Esophagus muscularis mucosa (tissue), 4 donors: ENCODE results near the gene SPATA18. TPM values are rescaled to one million over a fixed set of nuclear protein-coding genes. Genes with fewer than 3 reads are reported as not detected.

ENCODE experiments used
- DNase-seq: peaks from one replicate; pipeline ENCODE4 v3.0.0-alpha.2; 2017; ENCODE audit errors: extremely low spot score
- H3K27ac ChIP-seq, 4 donors: fragments of 200-600 bp; sonication (generic); replicated peaks in 1 of 4; 1 replicate in 3 of 4; 2 replicates in 1 of 4; pipeline ENCODE4 v1.5.1; 2016 to 2019; ENCODE audit warnings: mild to moderate bottlenecking in 1 of 4
- H3K27me3 ChIP-seq, 4 donors: fragments of 200-600 bp; sonication (generic); one replicate each; pipeline versions ENCODE4 v1.5.1 to v1.6.0; 2016 to 2019
- H3K36me3 ChIP-seq, 4 donors: fragments of 200-600 bp; sonication (generic); one replicate each; pipeline ENCODE4 v1.5.1; 2016 to 2019
- H3K4me1 ChIP-seq, 4 donors: fragments of 200-600 bp; sonication (generic); one replicate each; pipeline ENCODE4 v1.5.1; 2016 to 2019
- H3K4me3 ChIP-seq, 4 donors: fragments of 200-600 bp; sonication (generic); 1 replicate in 2 of 4; 2 replicates in 2 of 4; pipeline ENCODE4 v1.5.1; 2016 to 2019; ENCODE audit warnings: mild to moderate bottlenecking in 4 of 4, moderate library complexity in 1 of 4
- H3K9me3 ChIP-seq, 4 donors: fragments of 200-600 bp; sonication (generic); 1 replicate in 3 of 4; 2 replicates in 1 of 4; pipeline ENCODE4 v1.5.1; 2016 to 2019
- CTCF ChIP-seq, 3 experiments: fragments of 200-600 bp in 2 of 3; fragments of 450-650 bp in 1 of 3; sonication (generic) in 2 of 3; IDR thresholded peaks; one replicate each; pipeline ENCODE4 v1.5.1; 2017 to 2019; ENCODE audit warnings: antibody characterized with exemption in 3 of 3, mild to moderate bottlenecking in 2 of 3, moderate library complexity in 1 of 3
- EP300 ChIP-seq: sonication (generic); formaldehyde crosslinking; IDR thresholded peaks from one replicate; pipeline ENCODE4 v1.6.1; 2017; ENCODE audit warnings: antibody characterized with exemption
- POLR2A ChIP-seq: fragments of 450-650 bp; IDR thresholded peaks from one replicate; pipeline ENCODE4 v1.6.1; 2017; ENCODE audit warnings: antibody characterized with exemption, moderate library complexity, mild to moderate bottlenecking, low read depth
- POLR2AphosphoS5 ChIP-seq, 2 donors: sonication (generic); formaldehyde crosslinking; IDR thresholded peaks; one replicate each; pipeline ENCODE4 v1.6.1; 2017; ENCODE audit warnings: antibody characterized with exemption in 2 of 2
- WGBS: methylation state at CpG from one replicate; pipeline ENCODE4 v1.1.5; 2018; 5-methylcytosine and 5-hydroxymethylcytosine counted together
- intact Hi-C: fragments of 100-400 bp; cut with DNase I; formaldehyde crosslinking; loops from one replicate; pipeline ENCODE4 v1.15.1; 2023
- total RNA-seq, 4 donors: library from RNA; depleted of rRNA; stranded (reverse); fragments of >200 nt; gene quantifications; one replicate each; pipeline versions ENCODE4 v1.1.0 to v1.2.1, GENCODE V29; 2016

SPATA18 gene
- total RNA-seq, 4 donors from 2014 or later, result 3.2 to 7.5 (median 5.4) TPM

- peaks cover 4 to 16% (median 7%) of the 10 kb centered on the region in 4 donors for H3K4me1 ChIP-seq
- DNase-seq, result no peak
- peaks cover 0 to under 1% (median 0%) of the 10 kb centered on the region in 4 donors for H3K9me3 ChIP-seq
- H3K4me3 ChIP-seq, result no peak overlapping the region
- intact Hi-C loops, result no loop called here
- H3K27me3 ChIP-seq, result peaks cover 0 to 12% (median 0%) of the 10 kb centered on the region in 4 donors
- TF ChIP-seq POLR2A, result no peak
- no peak for TF ChIP-seq POLR2AphosphoS5 (IDR thresholded peaks at IDR 0.05)
- no peak for TF ChIP-seq CTCF (IDR thresholded peaks at IDR 0.05)
- TF ChIP-seq EP300, result no peak
- H3K36me3 ChIP-seq, result no peaks in the 10 kb centered on the region
- no peak overlapping the region for H3K27ac ChIP-seq
Measured at GRCh38 chr4:52057196-52057595, 6.1 kb downstream of the SPATA18 start.

GRCh38 chr4:52058275-52058674 lies 7.2 kb downstream of the SPATA18 start:
- no peak overlapping the region for H3K4me3 ChIP-seq
- intact Hi-C loops, result no loop called here
- DNase-seq, result no peak
- H3K27ac ChIP-seq, result no peak overlapping the region
- 100% methylated on average over 1 of the region's 1 CpG for WGBS
- H3K36me3 ChIP-seq, result no peaks in the 10 kb centered on the region
- H3K27me3 ChIP-seq, result peaks cover 0 to 1% (median 0%) of the 10 kb centered on the region in 4 donors
- H3K9me3 ChIP-seq, result no peaks in the 10 kb centered on the region
- TF ChIP-seq POLR2A (no peak), POLR2AphosphoS5 (IDR thresholded peaks at IDR 0.05) (no peak), CTCF (IDR thresholded peaks at IDR 0.05) (no peak), EP300 (no peak)
- H3K4me1 ChIP-seq, result peaks cover 0 to 9% (median 4%) of the 10 kb centered on the region in 4 donors

GRCh38 chr4:52059372-52059771 lies 8.3 kb downstream of the SPATA18 start:
- Histone ChIP-seq H3K36me3 (no peaks in the 10 kb centered on the region), H3K4me3 (no peak overlapping the region), H3K4me1 (peaks cover 0 to 9% (median 4%) of the 10 kb centered on the region in 4 donors), H3K27me3 (no peaks in the 10 kb centered on the region), H3K9me3 (no peaks in the 10 kb centered on the region), H3K27ac (peak overlapping the region in 1 of 4 donors; percentile 18)
- intact Hi-C loops, result no loop called here
- DNase-seq, result peak; percentile 75
- WGBS, result 82% methylated on average over 3 of the region's 3 CpGs
- TF ChIP-seq POLR2AphosphoS5 (IDR thresholded peaks at IDR 0.05) (peak in 1 of 2 donors; percentile 24), POLR2A (no peak)

GRCh38 chr4:52069571-52069970 lies 18.5 kb downstream of the SPATA18 start:
- H3K4me1 ChIP-seq, result no peaks in the 10 kb centered on the region
- no peak overlapping the region for H3K4me3 ChIP-seq
- DNase-seq, result no peak
- no peak overlapping the region for H3K27ac ChIP-seq
- peaks cover 0 to 4% (median 0%) of the 10 kb centered on the region in 4 donors for H3K27me3 ChIP-seq
- no peaks in the 10 kb centered on the region for H3K36me3 ChIP-seq
- intact Hi-C loops, result no loop called here
- no peaks in the 10 kb centered on the region for H3K9me3 ChIP-seq
- 44% methylated on average over 1 of the region's 1 CpG for WGBS
- TF ChIP-seq CTCF (IDR thresholded peaks at IDR 0.05) (no peak), POLR2AphosphoS5 (IDR thresholded peaks at IDR 0.05) (no peak), EP300 (no peak), POLR2A (no peak)

- H3K4me1 ChIP-seq, result peaks cover 0 to 6% (median 4%) of the 10 kb centered on the region in 4 donors
- intact Hi-C loops, result no loop called here
- H3K27ac ChIP-seq, result no peak overlapping the region
- TF ChIP-seq POLR2A (no peak), EP300 (no peak), POLR2AphosphoS5 (IDR thresholded peaks at IDR 0.05) (no peak)
- whole genome bisulfite sequencing, result 88% methylated on average over 10 of the region's 10 CpGs
- no peak for DNase-seq
- peaks cover 0 to 10% (median 1%) of the 10 kb centered on the region in 4 donors for H3K27me3 ChIP-seq
- H3K36me3 ChIP-seq, result no peaks in the 10 kb centered on the region
- H3K4me3 ChIP-seq, result no peak overlapping the region
- H3K9me3 ChIP-seq, result no peaks in the 10 kb centered on the region
Measured at GRCh38 chr4:52071791-52072546, 20.9 kb downstream of the SPATA18 start.
